ENCODE results near the gene PLEKHG7. TPM values are rescaled to one million over a fixed set of nuclear protein-coding genes. Genes with fewer than 3 reads are reported as not detected.

Gene PLEKHG7
- total and polyA plus RNA-seq, 4 donors, result 0.81 to 6.1 (median 3.1) TPM

DNA sequence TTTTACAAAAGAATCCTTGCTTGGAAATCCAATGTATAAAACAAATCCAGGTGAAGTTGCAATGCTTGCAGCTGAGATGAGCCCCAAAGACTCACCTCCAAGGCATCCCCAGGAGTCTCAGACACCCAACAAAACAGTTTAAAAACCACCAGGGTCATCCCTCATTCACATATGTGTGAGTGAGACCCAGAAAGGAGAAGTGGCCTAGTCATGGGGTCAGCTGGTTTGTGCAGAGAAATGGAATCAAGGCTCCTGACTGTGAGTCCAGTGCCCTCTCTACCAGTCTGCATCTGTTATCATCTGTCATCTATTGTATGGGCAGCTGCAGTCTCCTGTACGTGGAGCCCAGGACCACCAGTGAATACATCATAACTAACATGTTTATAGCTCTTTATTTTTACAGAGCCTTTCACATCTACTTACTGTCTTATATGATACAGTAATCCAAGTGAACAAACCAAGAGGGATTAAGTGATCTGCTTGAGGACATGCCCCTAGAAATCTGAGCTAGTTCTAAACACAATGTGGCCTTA is 27.1 kb downstream of the PLEKHG7 start:
- no peak for DNase-seq
- no peak for TF ChIP-seq CTCF (IDR thresholded peaks at IDR 0.05; ENCODE audit: control extremely low read depth, extremely low read depth)
- Histone ChIP-seq H3K4me3 (no peak overlapping the region), H3K27ac (ENCODE audit: low read depth in 1 of 2, low read length in 1 of 2) (no peak overlapping the region), H3K9me3 (ENCODE audit: control insufficient read depth in 4 of 4, insufficient read depth in 3 of 4, low read length in 3 of 4) (peaks cover 0 to 4% (median 0%) of the 10 kb centered on the region in 4 donors), H3K4me1 (ENCODE audit: control insufficient read depth in 5 of 5, insufficient read depth in 5 of 5, low read length in 5 of 5) (peaks cover 0 to 29% (median 2%) of the 10 kb centered on the region in 5 donors), H3K27me3 (ENCODE audit: control insufficient read depth in 3 of 3, insufficient read depth in 3 of 3, low read length in 2 of 3) (no peaks in the 10 kb centered on the region), H3K36me3 (ENCODE audit: control insufficient read depth in 4 of 4, insufficient read depth in 4 of 4, low read length in 4 of 4) (no peaks in the 10 kb centered on the region), H3K9ac (ENCODE audit: insufficient read depth in 1 of 2, low read length in 2 of 2) (no peak overlapping the region)
- 72 to 73% methylated on average over 1 of the region's 1 CpG for WGBS, 2 donors
- ATAC-seq (ENCODE audit: insufficient read depth, low FRiP score), result no peak

DNA sequence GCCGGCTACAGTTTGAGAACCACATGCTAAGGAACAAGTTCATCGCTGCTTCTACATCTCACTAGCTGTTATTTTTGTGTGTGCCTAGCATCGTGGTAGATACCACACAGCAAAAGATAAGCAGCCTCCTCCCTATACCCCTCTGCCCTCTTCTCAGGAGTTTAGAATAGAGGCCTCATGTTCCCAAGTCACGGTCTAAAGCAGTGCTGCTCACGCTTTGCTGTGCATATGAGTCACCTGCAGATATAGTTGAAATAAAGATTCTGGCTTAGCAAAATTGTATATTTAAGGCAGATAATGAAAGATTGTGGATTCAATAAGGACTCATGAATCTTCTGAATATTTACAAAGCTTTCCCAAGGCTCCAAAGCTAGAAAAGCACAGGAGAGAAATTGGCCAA is 28.0 kb downstream of the PLEKHG7 start:
- Histone ChIP-seq H3K36me3 (ENCODE audit: control insufficient read depth in 4 of 4, insufficient read depth in 4 of 4, low read length in 4 of 4) (no peaks in the 10 kb centered on the region), H3K27ac (ENCODE audit: low read depth in 1 of 2, low read length in 1 of 2) (no peak overlapping the region), H3K27me3 (ENCODE audit: control insufficient read depth in 3 of 3, insufficient read depth in 3 of 3, low read length in 2 of 3) (no peaks in the 10 kb centered on the region), H3K4me1 (ENCODE audit: control insufficient read depth in 5 of 5, insufficient read depth in 5 of 5, low read length in 5 of 5) (peaks cover 0 to 38% (median 3%) of the 10 kb centered on the region in 5 donors), H3K4me3 (no peak overlapping the region), H3K9me3 (ENCODE audit: control insufficient read depth in 4 of 4, insufficient read depth in 3 of 4, low read length in 3 of 4) (peaks cover 0 to 4% (median 0%) of the 10 kb centered on the region in 4 donors), H3K9ac (ENCODE audit: insufficient read depth in 1 of 2, low read length in 2 of 2) (no peak overlapping the region)
- TF ChIP-seq CTCF (IDR thresholded peaks at IDR 0.05; ENCODE audit: control extremely low read depth, extremely low read depth), result no peak
- no peak for DNase-seq
- no peak for ATAC-seq (ENCODE audit: insufficient read depth, low FRiP score)
- 93 to 99% methylated on average over 5 of the region's 5 CpGs for WGBS, 2 donors

- 82 to 95% methylated on average over 5 of the region's 5 CpGs for WGBS, 2 donors
- TF ChIP-seq CTCF (IDR thresholded peaks at IDR 0.05; ENCODE audit: control extremely low read depth, extremely low read depth), result no peak
- H3K9ac ChIP-seq (ENCODE audit: insufficient read depth in 1 of 2, low read length in 2 of 2), result no peak overlapping the region
Observed at GRCh38 chr12:92732216-92732615, 29.4 kb downstream of the PLEKHG7 start.

DNA sequence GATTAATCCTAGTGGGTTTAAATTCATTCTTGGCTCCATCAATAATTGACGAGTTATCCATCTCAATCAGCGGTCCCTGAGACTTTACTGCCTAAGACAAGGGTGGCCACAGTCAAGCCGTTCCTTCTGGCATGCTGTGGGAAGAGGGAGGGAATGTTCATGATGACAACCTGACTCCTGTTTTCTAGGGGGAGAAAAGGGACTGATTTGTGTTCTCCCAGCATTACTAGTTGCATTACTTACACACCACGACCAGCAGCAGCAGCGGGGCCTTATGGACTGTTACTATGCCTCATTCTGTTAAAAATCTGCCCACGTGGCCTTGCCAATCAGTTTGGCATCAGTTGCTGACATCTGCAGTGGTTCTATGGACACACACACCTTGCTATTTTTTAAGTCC is 29.9 kb downstream of the PLEKHG7 start:
- Histone ChIP-seq H3K9ac (ENCODE audit: insufficient read depth in 1 of 2, low read length in 2 of 2) (no peak overlapping the region), H3K9me3 (ENCODE audit: control insufficient read depth in 4 of 4, insufficient read depth in 3 of 4, low read length in 3 of 4) (peaks cover 0 to 2% (median 0%) of the 10 kb centered on the region in 4 donors), H3K4me1 (ENCODE audit: control insufficient read depth in 5 of 5, insufficient read depth in 5 of 5, low read length in 5 of 5) (peaks cover 2 to 52% (median 11%) of the 10 kb centered on the region in 5 donors), H3K36me3 (ENCODE audit: control insufficient read depth in 4 of 4, insufficient read depth in 4 of 4, low read length in 4 of 4) (no peaks in the 10 kb centered on the region), H3K27ac (ENCODE audit: low read depth in 1 of 2, low read length in 1 of 2) (no peak overlapping the region), H3K27me3 (ENCODE audit: control insufficient read depth in 3 of 3, insufficient read depth in 3 of 3, low read length in 2 of 3) (no peaks in the 10 kb centered on the region), H3K4me3 (no peak overlapping the region)
- ATAC-seq (ENCODE audit: insufficient read depth, low FRiP score), result no peak
- WGBS, 2 donors, result 90 to 92% methylated on average over 6 of the region's 6 CpGs
- TF ChIP-seq CTCF (IDR thresholded peaks at IDR 0.05; ENCODE audit: control extremely low read depth, extremely low read depth), result no peak
- DNase-seq, result no peak

More at GRCh38 chr12:92732216-92732615, 29.4 kb downstream of the PLEKHG7 start:
- no peak for ATAC-seq (ENCODE audit: insufficient read depth, low FRiP score)
- H3K4me1 ChIP-seq (ENCODE audit: control insufficient read depth in 5 of 5, insufficient read depth in 5 of 5, low read length in 5 of 5), result peaks cover 2 to 52% (median 11%) of the 10 kb centered on the region in 5 donors
- H3K27me3 ChIP-seq (ENCODE audit: control insufficient read depth in 3 of 3, insufficient read depth in 3 of 3, low read length in 2 of 3), result no peaks in the 10 kb centered on the region
- peak in 1 of 3 donors; percentile 43 for DNase-seq
- no peaks in the 10 kb centered on the region for H3K36me3 ChIP-seq (ENCODE audit: control insufficient read depth in 4 of 4, insufficient read depth in 4 of 4, low read length in 4 of 4)
- no peak overlapping the region for H3K4me3 ChIP-seq
- H3K27ac ChIP-seq (ENCODE audit: low read depth in 1 of 2, low read length in 1 of 2), result no peak overlapping the region
- H3K9me3 ChIP-seq (ENCODE audit: control insufficient read depth in 4 of 4, insufficient read depth in 3 of 4, low read length in 3 of 4), result peaks cover 0 to 2% (median 0%) of the 10 kb centered on the region in 4 donors

Measured in lung (tissue), 12 donors.